Measurements from ENCODE around the gene WNT5B.

WNT5B gene

GRCh38 chr12:1643905-1644533 lies 15.0 kb downstream of the WNT5B start:
- H3K27ac ChIP-seq (ENCODE audit: low read depth, low read length): no peak overlapping the region
- H3K4me1 ChIP-seq (ENCODE audit: control insufficient read depth, insufficient read depth, low read length): peaks cover 5% of the 10 kb centered on the region; the same call in 1 of the 2 replicates
- H3K9ac ChIP-seq (ENCODE audit: low read length): no peak overlapping the region
- no peaks in the 10 kb centered on the region for H3K9me3 ChIP-seq (ENCODE audit: control insufficient read depth, insufficient read depth, low read depth, low read length)
- no peak overlapping the region for H3K4me3 ChIP-seq (ENCODE audit: low read depth, low read length)
- peaks cover 6% of the 10 kb centered on the region; the same call in 1 of the 2 replicates for H3K36me3 ChIP-seq (ENCODE audit: control insufficient read depth, insufficient read depth, low read length)
- H3K27me3 ChIP-seq (ENCODE audit: control insufficient read depth, insufficient read depth, low read length): no peaks in the 10 kb centered on the region

GRCh38 chr12:1644534-1645438 lies 15.8 kb downstream of the WNT5B start:
- Histone ChIP-seq H3K36me3 (ENCODE audit: control insufficient read depth, insufficient read depth, low read length) (peaks cover 6% of the 10 kb centered on the region; the same call in 1 of the 2 replicates), H3K27me3 (ENCODE audit: control insufficient read depth, insufficient read depth, low read length) (no peaks in the 10 kb centered on the region), H3K9me3 (ENCODE audit: control insufficient read depth, insufficient read depth, low read depth, low read length) (no peaks in the 10 kb centered on the region), H3K27ac (ENCODE audit: low read depth, low read length) (no peak overlapping the region), H3K4me3 (ENCODE audit: low read depth, low read length) (no peak overlapping the region), H3K9ac (ENCODE audit: low read length) (no peak overlapping the region), H3K4me1 (ENCODE audit: control insufficient read depth, insufficient read depth, low read length) (peaks cover 6% of the 10 kb centered on the region; the same call in 1 of the 2 replicates)

DNA sequence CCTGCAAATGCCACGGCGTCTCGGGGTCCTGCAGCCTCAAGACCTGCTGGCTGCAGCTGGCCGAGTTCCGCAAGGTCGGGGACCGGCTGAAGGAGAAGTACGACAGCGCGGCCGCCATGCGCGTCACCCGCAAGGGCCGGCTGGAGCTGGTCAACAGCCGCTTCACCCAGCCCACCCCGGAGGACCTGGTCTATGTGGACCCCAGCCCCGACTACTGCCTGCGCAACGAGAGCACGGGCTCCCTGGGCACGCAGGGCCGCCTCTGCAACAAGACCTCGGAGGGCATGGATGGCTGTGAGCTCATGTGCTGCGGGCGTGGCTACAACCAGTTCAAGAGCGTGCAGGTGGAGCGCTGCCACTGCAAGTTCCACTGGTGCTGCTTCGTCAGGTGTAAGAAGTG lies 16.8 kb downstream of the WNT5B start:
- H3K27me3 ChIP-seq (ENCODE audit: control insufficient read depth, insufficient read depth, low read length): no peaks in the 10 kb centered on the region
- no peak overlapping the region for H3K27ac ChIP-seq (ENCODE audit: low read depth, low read length)
- H3K4me3 ChIP-seq (ENCODE audit: low read depth, low read length): no peak overlapping the region
- H3K9ac ChIP-seq (ENCODE audit: low read length): no peak overlapping the region
- peaks cover 3% of the 10 kb centered on the region; the same call in 1 of the 2 replicates for H3K36me3 ChIP-seq (ENCODE audit: control insufficient read depth, insufficient read depth, low read length)
- H3K9me3 ChIP-seq (ENCODE audit: control insufficient read depth, insufficient read depth, low read depth, low read length): no peaks in the 10 kb centered on the region
- H3K4me1 ChIP-seq (ENCODE audit: control insufficient read depth, insufficient read depth, low read length): peaks cover 14% of the 10 kb centered on the region; the same call in 1 of the 2 replicates

- Histone ChIP-seq H3K4me3 (ENCODE audit: low read depth, low read length) (no peak overlapping the region), H3K9ac (ENCODE audit: low read length) (no peak overlapping the region), H3K36me3 (ENCODE audit: control insufficient read depth, insufficient read depth, low read length) (peaks cover 3% of the 10 kb centered on the region; the same call in 1 of the 2 replicates), H3K27me3 (ENCODE audit: control insufficient read depth, insufficient read depth, low read length) (no peaks in the 10 kb centered on the region), H3K27ac (ENCODE audit: low read depth, low read length) (no peak overlapping the region), H3K9me3 (ENCODE audit: control insufficient read depth, insufficient read depth, low read depth, low read length) (no peaks in the 10 kb centered on the region), H3K4me1 (ENCODE audit: control insufficient read depth, insufficient read depth, low read length) (peaks cover 14% of the 10 kb centered on the region; the same call in 1 of the 2 replicates)
Measured at GRCh38 chr12:1646569-1647284, 17.7 kb downstream of the WNT5B start.

DNA sequence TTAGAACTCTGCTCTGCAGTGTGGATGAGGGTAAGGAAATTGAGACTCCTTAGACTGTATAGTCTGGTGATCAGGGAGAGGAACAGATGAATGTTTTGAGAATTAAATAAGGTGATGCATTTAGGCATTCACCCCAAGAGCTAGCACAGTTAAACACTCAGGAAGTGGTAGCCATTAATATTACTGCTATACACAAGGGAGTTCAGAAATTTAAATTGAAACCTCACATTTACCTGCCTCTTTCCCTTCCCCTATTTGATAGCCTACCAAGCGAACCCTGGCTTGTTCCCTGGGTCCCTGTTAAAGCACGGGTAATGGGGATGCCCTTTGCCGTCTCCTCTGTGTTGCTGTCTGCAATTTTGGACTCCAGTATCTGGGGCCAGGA lies 18.2 kb downstream of the WNT5B start:
- H3K4me1 ChIP-seq (ENCODE audit: control insufficient read depth, insufficient read depth, low read length): peaks cover 14% of the 10 kb centered on the region; the same call in 1 of the 2 replicates
- H3K36me3 ChIP-seq (ENCODE audit: control insufficient read depth, insufficient read depth, low read length): peaks cover 3% of the 10 kb centered on the region; the same call in 1 of the 2 replicates
- H3K27me3 ChIP-seq (ENCODE audit: control insufficient read depth, insufficient read depth, low read length): no peaks in the 10 kb centered on the region
- no peak overlapping the region for H3K4me3 ChIP-seq (ENCODE audit: low read depth, low read length)
- no peak overlapping the region for H3K27ac ChIP-seq (ENCODE audit: low read depth, low read length)
- H3K9ac ChIP-seq (ENCODE audit: low read length): no peak overlapping the region
- H3K9me3 ChIP-seq (ENCODE audit: control insufficient read depth, insufficient read depth, low read depth, low read length): no peaks in the 10 kb centered on the region

DNA sequence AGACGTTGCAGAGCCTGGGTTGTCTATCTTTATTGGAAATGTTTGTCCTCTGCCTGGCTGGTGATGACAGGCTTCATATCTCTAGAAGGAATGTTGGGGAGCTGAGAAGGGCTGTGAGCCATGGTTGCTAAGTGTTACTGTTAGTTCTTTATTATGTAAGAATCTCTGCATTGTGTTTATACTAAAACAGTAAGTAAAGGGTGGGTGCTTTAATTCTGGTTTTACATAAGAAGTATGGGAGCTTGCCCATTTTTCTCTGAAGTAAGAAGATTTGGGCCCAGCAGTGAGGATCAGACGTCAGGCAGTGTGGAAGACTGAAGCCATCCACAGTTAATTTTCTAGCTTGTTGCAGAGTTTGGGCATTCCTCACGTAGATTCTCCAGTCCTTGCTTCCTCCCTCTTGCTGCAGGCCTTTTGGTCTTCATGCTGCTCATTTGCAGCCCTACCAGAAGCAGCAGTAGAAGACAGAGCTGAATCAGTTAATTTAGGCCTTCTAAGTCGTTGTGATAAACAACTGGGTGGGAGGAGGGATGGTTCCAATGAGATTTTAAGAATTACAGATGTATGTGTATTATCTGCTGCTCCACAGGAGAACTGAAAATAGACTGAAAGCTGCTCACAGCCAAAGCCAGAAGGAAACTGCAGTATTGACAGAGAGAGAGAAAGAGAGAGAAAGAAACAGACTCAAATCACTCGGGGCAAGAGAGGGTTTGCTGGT lies 21.4 kb downstream of the WNT5B start:
- Histone ChIP-seq H3K9me3 (ENCODE audit: control insufficient read depth, insufficient read depth, low read depth, low read length) (no peaks in the 10 kb centered on the region), H3K9ac (ENCODE audit: low read length) (no peak overlapping the region), H3K27me3 (ENCODE audit: control insufficient read depth, insufficient read depth, low read length) (no peaks in the 10 kb centered on the region), H3K36me3 (ENCODE audit: control insufficient read depth, insufficient read depth, low read length) (peaks cover 3% of the 10 kb centered on the region; the same call in 1 of the 2 replicates), H3K27ac (ENCODE audit: low read depth, low read length) (no peak overlapping the region), H3K4me1 (ENCODE audit: control insufficient read depth, insufficient read depth, low read length) (peaks cover 9% of the 10 kb centered on the region; the same call in 1 of the 2 replicates), H3K4me3 (ENCODE audit: low read depth, low read length) (no peak overlapping the region)

DNA sequence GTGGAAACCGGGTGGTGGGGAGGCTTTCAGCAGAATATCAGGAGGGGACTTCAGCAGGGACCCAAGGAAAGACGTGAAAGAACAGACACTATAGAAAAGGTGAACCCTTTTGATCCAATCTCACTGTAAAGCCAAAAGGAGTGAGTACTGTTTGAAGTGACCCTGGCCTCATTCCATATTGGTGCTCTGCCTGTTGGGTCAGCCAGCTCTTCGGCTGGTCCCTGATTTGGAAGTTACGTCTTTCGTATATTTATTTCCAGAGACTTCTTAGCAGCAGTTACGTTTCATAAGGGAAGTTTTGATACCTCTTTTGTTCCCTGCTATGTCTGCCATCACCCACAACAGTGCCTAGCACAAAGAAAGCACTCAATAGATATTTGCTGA lies 21.9 kb downstream of the WNT5B start:
- Histone ChIP-seq H3K27me3 (ENCODE audit: control insufficient read depth, insufficient read depth, low read length) (no peaks in the 10 kb centered on the region), H3K9me3 (ENCODE audit: control insufficient read depth, insufficient read depth, low read depth, low read length) (no peaks in the 10 kb centered on the region), H3K27ac (ENCODE audit: low read depth, low read length) (no peak overlapping the region), H3K36me3 (ENCODE audit: control insufficient read depth, insufficient read depth, low read length) (peaks cover 3% of the 10 kb centered on the region; the same call in 1 of the 2 replicates), H3K4me1 (ENCODE audit: control insufficient read depth, insufficient read depth, low read length) (peaks cover 9% of the 10 kb centered on the region; the same call in 1 of the 2 replicates), H3K4me3 (ENCODE audit: low read depth, low read length) (no peak overlapping the region), H3K9ac (ENCODE audit: low read length) (no peak overlapping the region)

DNA sequence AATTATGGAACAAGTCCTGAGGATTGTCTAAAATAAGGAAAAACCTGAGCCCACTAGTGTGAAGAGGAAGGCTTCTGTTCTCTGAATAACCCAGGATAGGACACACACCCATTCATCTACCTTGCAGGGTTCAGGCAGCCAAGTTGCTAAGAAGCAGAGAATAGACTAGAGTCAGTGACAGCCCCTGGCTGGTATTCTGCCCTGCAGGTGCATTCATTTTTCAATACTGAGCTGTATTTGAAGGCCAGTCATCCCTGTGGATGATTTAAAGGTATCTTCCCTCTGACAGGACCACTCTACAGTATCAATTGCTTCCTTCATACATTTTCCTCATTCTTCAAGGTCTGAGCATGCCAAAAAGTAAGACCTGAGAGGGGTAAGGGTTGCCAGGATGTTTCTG lies 22.9 kb downstream of the WNT5B start:
- no peak overlapping the region for H3K27ac ChIP-seq (ENCODE audit: low read depth, low read length)
- H3K27me3 ChIP-seq (ENCODE audit: control insufficient read depth, insufficient read depth, low read length): no peaks in the 10 kb centered on the region

GRCh38 chr12:1655225-1655788 lies 26.3 kb downstream of the WNT5B start:
- no peak overlapping the region for H3K27ac ChIP-seq (ENCODE audit: low read depth, low read length)
- H3K27me3 ChIP-seq (ENCODE audit: control insufficient read depth, insufficient read depth, low read length): peaks cover 7% of the 10 kb centered on the region
- no peak overlapping the region for H3K4me3 ChIP-seq (ENCODE audit: low read depth, low read length)
- no peaks in the 10 kb centered on the region for H3K36me3 ChIP-seq (ENCODE audit: control insufficient read depth, insufficient read depth, low read length)
- peaks cover 3% of the 10 kb centered on the region; the same call in 1 of the 2 replicates for H3K4me1 ChIP-seq (ENCODE audit: control insufficient read depth, insufficient read depth, low read length)
- H3K9me3 ChIP-seq (ENCODE audit: control insufficient read depth, insufficient read depth, low read depth, low read length): no peaks in the 10 kb centered on the region
- no peak overlapping the region for H3K9ac ChIP-seq (ENCODE audit: low read length)

More for the DNA sequence above, 22.9 kb downstream of the WNT5B start:
- Histone ChIP-seq H3K36me3 (ENCODE audit: control insufficient read depth, insufficient read depth, low read length) (peaks cover 1% of the 10 kb centered on the region; the same call in 1 of the 2 replicates), H3K9me3 (ENCODE audit: control insufficient read depth, insufficient read depth, low read depth, low read length) (no peaks in the 10 kb centered on the region), H3K4me3 (ENCODE audit: low read depth, low read length) (no peak overlapping the region), H3K9ac (ENCODE audit: low read length) (no peak overlapping the region), H3K4me1 (ENCODE audit: control insufficient read depth, insufficient read depth, low read length) (peaks cover 9% of the 10 kb centered on the region; the same call in 1 of the 2 replicates)

- H3K9ac ChIP-seq (ENCODE audit: low read length): no peak overlapping the region
- H3K36me3 ChIP-seq (ENCODE audit: control insufficient read depth, insufficient read depth, low read length): no peaks in the 10 kb centered on the region
- no peak overlapping the region for H3K27ac ChIP-seq (ENCODE audit: low read depth, low read length)
- H3K9me3 ChIP-seq (ENCODE audit: control insufficient read depth, insufficient read depth, low read depth, low read length): no peaks in the 10 kb centered on the region
- no peak overlapping the region for H3K4me3 ChIP-seq (ENCODE audit: low read depth, low read length)
- peaks cover 18% of the 10 kb centered on the region for H3K27me3 ChIP-seq (ENCODE audit: control insufficient read depth, insufficient read depth, low read length)
- no peaks in the 10 kb centered on the region for H3K4me1 ChIP-seq (ENCODE audit: control insufficient read depth, insufficient read depth, low read length)
Measured at GRCh38 chr12:1656902-1657301, 27.9 kb downstream of the WNT5B start.

Measured in HUES6 (cell line).